Neural cell (in vitro differentiated cells): ENCODE data around the gene SLC10A7. TPM values are rescaled to one million over a fixed set of nuclear protein-coding genes. Genes with fewer than 3 reads are reported as not detected.

Experiments
- H2AFZ ChIP-seq: fragments of 200-600, 300-800 bp; sonication (generic), shearing (Covaris generic); 2 replicates; pipeline ENCODE4 v1.6.0; 2014; ENCODE audit warnings: low read depth, mild to moderate bottlenecking, antibody characterized with exemption, low read length, moderate library complexity
- H3F3A ChIP-seq: fragments of 200-600 bp; shearing (Covaris generic); 2 replicates; pipeline ENCODE4 v1.6.1; 2016; ENCODE audit warnings: mild to moderate bottlenecking, moderate library complexity, mixed read lengths, antibody characterized with exemption, low read length; ENCODE audit not compliant: insufficient read depth, poor library complexity, severe bottlenecking
- H3K27ac ChIP-seq: fragments of 200-600, 300-800 bp; sonication (generic), shearing (Covaris generic); 2 replicates; pipeline ENCODE4 v1.5.1; 2014; ENCODE audit warnings: mild to moderate bottlenecking, low read length, moderate library complexity
- H3K27me3 ChIP-seq: fragments of 300-800, 200-600 bp; sonication (generic), shearing (Covaris generic); 2 replicates; pipeline ENCODE4 v1.6.0; 2014; ENCODE audit warnings: mild to moderate bottlenecking, low read depth, low read length, moderate library complexity; ENCODE audit not compliant: insufficient read depth
- H3K36me3 ChIP-seq: fragments of 300-800, 200-600 bp; sonication (generic), shearing (Covaris generic); 2 replicates; pipeline ENCODE4 v1.5.1; 2014; ENCODE audit warnings: mild to moderate bottlenecking, antibody characterized with exemption, low read length, moderate library complexity; ENCODE audit not compliant: insufficient read depth
- H3K4me2 ChIP-seq: fragments of 300-800, 200-600 bp; sonication (generic), shearing (Covaris generic); 2 replicates; pipeline ENCODE4 v1.6.0; 2014; ENCODE audit warnings: mild to moderate bottlenecking, low read length
- H3K4me3 ChIP-seq: fragments of 300-800, 200-600 bp; sonication (generic), shearing (Covaris generic); 2 replicates; pipeline ENCODE4 v1.5.1; 2014; ENCODE audit warnings: mild to moderate bottlenecking, low read length, moderate library complexity
- H3K79me2 ChIP-seq: fragments of 200-600 bp; shearing (Covaris generic); replicated peaks from 2 replicates; pipeline ENCODE4 v1.6.0; 2014; ENCODE audit warnings: mild to moderate bottlenecking, low read length, moderate library complexity; ENCODE audit not compliant: insufficient read depth
- H3K9ac ChIP-seq: fragments of 300-800, 200-600 bp; sonication (generic), shearing (Covaris generic); 2 replicates; pipeline ENCODE4 v1.6.1; 2016; ENCODE audit warnings: mild to moderate bottlenecking, low read length, mixed read lengths
- H3K9me2 ChIP-seq: fragments of 200-600 bp; shearing (Covaris generic); 2 replicates; pipeline ENCODE4 v1.6.1; 2016; ENCODE audit warnings: mild to moderate bottlenecking, low read length, mixed read lengths; ENCODE audit not compliant: insufficient read depth
- H3K9me3 ChIP-seq: fragments of 200-600, 300-800 bp; sonication (generic), shearing (Covaris generic); 2 replicates; pipeline ENCODE4 v1.6.1; 2016; ENCODE audit warnings: mild to moderate bottlenecking, mixed run types, low read length, moderate library complexity, mixed read lengths
- H4K20me1 ChIP-seq: fragments of 200-600 bp; shearing (Covaris generic); 2 replicates; pipeline ENCODE4 v1.6.1; 2016; ENCODE audit warnings: mild to moderate bottlenecking, mixed run types; ENCODE audit not compliant: insufficient read depth
- EP300 ChIP-seq: fragments of 450-650 bp; conservative IDR thresholded peaks from 2 replicates; pipeline ENCODE4 v1.6.1; 2014; ENCODE audit warnings: antibody characterized with exemption, mild to moderate bottlenecking, moderate library complexity; ENCODE audit not compliant: poor library complexity, severe bottlenecking
- EZH2 ChIP-seq: fragments of 200-600, 300-800 bp; shearing (Covaris generic), sonication (generic); IDR thresholded peaks from 2 replicates; pipeline ENCODE4 v1.6.1; 2014; ENCODE audit warnings: antibody characterized with exemption, low read length, borderline replicate concordance, mild to moderate bottlenecking; ENCODE audit not compliant: insufficient read depth, poor library complexity, severe bottlenecking
- MXI1 ChIP-seq: fragments of 450-650 bp; conservative IDR thresholded peaks from 2 replicates; pipeline ENCODE4 v1.6.1; 2014; ENCODE audit warnings: antibody characterized with exemption, mild to moderate bottlenecking; ENCODE audit not compliant: poor library complexity, severe bottlenecking
- POLR2AphosphoS5 ChIP-seq: IDR thresholded peaks from 2 replicates; pipeline ENCODE4 v1.6.1; 2012
- RAD21 ChIP-seq: fragments of 450-650 bp; conservative IDR thresholded peaks from 2 replicates; pipeline ENCODE4 v1.6.1; 2014; ENCODE audit warnings: antibody characterized with exemption, mild to moderate bottlenecking, moderate library complexity
- REST ChIP-seq: IDR thresholded peaks from 2 replicates; pipeline ENCODE4 v1.6.1; 2012; ENCODE audit warnings: borderline replicate concordance
- SMC3 ChIP-seq: fragments of 450-650 bp; conservative IDR thresholded peaks from 2 replicates; pipeline ENCODE4 v1.6.1; 2014; ENCODE audit warnings: antibody characterized with exemption, mild to moderate bottlenecking, moderate library complexity; ENCODE audit not compliant: poor library complexity
- TAF1 ChIP-seq: IDR thresholded peaks from 2 replicates; pipeline ENCODE4 v1.6.1; 2012; ENCODE audit warnings: low read depth
- polyA plus RNA-seq: library from polyadenylated mRNA; depleted of rRNA; stranded (reverse); fragments of >200 nt; gene quantifications from 2 replicates; pipeline ENCODE4 v1.2.3, GENCODE V29; 2014
- TF ChIP-seq, protein P1 (sequence below): fragments of 450-650 bp; IDR thresholded peaks from 2 replicates; pipeline ENCODE4 v1.5.1; 2014; ENCODE audit warnings: antibody characterized with exemption, mild to moderate bottlenecking, moderate library complexity; ENCODE audit not compliant: poor library complexity, severe bottlenecking

Gene SLC10A7
- polyA plus RNA-seq, 1 donor from 2014 or later = 5.5 TPM

GRCh38 chr4:146235654-146236177 is 286.0 kb downstream of the SLC10A7 start:
- Histone ChIP-seq H3K9me3 (no peaks in the 10 kb centered on the region), H3K79me2 (no peaks in the 10 kb centered on the region), H3K9me2 (no peaks in the 10 kb centered on the region), H3K9ac (no peak overlapping the region), H3F3A (no peaks in the 10 kb centered on the region), H3K4me2 (no peak overlapping the region), H3K27me3 (no peaks in the 10 kb centered on the region), H4K20me1 (no peaks in the 10 kb centered on the region), H2AFZ (no peak overlapping the region), H3K27ac (no peak overlapping the region), H3K36me3 (no peaks in the 10 kb centered on the region), H3K4me3 (no peak overlapping the region)
- TF ChIP-seq TAF1 = no peak
- TF ChIP-seq REST = no peak
- no peak for TF ChIP-seq RAD21
- TF ChIP-seq POLR2AphosphoS5 = no peak
- no peak for TF ChIP-seq SMC3
- no peak for TF ChIP-seq MXI1
- no peak for TF ChIP-seq EP300
- TF ChIP-seq EZH2 = no peak
- TF ChIP-seq, protein P1, sequence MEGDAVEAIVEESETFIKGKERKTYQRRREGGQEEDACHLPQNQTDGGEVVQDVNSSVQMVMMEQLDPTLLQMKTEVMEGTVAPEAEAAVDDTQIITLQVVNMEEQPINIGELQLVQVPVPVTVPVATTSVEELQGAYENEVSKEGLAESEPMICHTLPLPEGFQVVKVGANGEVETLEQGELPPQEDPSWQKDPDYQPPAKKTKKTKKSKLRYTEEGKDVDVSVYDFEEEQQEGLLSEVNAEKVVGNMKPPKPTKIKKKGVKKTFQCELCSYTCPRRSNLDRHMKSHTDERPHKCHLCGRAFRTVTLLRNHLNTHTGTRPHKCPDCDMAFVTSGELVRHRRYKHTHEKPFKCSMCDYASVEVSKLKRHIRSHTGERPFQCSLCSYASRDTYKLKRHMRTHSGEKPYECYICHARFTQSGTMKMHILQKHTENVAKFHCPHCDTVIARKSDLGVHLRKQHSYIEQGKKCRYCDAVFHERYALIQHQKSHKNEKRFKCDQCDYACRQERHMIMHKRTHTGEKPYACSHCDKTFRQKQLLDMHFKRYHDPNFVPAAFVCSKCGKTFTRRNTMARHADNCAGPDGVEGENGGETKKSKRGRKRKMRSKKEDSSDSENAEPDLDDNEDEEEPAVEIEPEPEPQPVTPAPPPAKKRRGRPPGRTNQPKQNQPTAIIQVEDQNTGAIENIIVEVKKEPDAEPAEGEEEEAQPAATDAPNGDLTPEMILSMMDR = no peak

GRCh38 chr4:146232131-146232722 is 289.5 kb downstream of the SLC10A7 start:
- no peaks in the 10 kb centered on the region for H3K27me3 ChIP-seq
- H3K27ac ChIP-seq = no peak overlapping the region
- no peak overlapping the region for H3K9ac ChIP-seq
- H2AFZ ChIP-seq = no peak overlapping the region
- H3K36me3 ChIP-seq = no peaks in the 10 kb centered on the region
- no peak for TF ChIP-seq RAD21
- TF ChIP-seq MXI1 = no peak
- no peak for TF ChIP-seq EP300
- TF ChIP-seq POLR2AphosphoS5 = no peak
- TF ChIP-seq TAF1 = no peak
- no peak for TF ChIP-seq REST
- TF ChIP-seq, protein P1 = no peak
- no peak for TF ChIP-seq EZH2
- TF ChIP-seq SMC3 = no peak
- H4K20me1 ChIP-seq = no peaks in the 10 kb centered on the region
- no peaks in the 10 kb centered on the region for H3K79me2 ChIP-seq
- no peak overlapping the region for H3K4me2 ChIP-seq
- no peak overlapping the region for H3K4me3 ChIP-seq
- H3F3A ChIP-seq = no peaks in the 10 kb centered on the region
- no peaks in the 10 kb centered on the region for H3K9me2 ChIP-seq
- no peaks in the 10 kb centered on the region for H3K9me3 ChIP-seq
